ENCODE results near the gene FASTKD3.

DNA sequence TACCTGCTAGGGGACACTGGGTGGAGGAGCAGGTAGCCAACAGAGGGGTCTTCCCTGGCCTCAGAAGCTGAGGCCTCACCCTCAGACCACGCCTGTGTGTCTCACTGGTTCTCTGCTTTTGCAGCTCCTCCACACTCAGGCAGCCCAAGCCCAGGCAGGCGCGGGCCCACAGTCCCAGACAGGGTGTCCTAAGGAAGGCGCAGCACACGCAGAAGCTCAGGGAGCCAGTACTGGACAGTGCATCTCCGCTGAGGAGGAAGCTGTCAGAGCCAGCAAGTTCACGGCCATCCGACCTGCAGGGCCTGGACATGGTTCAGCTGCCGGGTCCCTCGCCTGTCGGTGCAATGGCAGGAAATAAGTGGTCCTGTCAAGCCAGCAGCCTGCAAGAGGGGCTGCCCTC, 43.2 kb downstream of the FASTKD3 start:
- no peak for TF ChIP-seq CTCF (conservative IDR thresholded peaks at IDR 0.05)
- no peak for TF ChIP-seq ZFX (IDR thresholded peaks at IDR 0.05)
